A673 (cell line): ENCODE measurements around the gene CNDP1. TPM values are rescaled to one million over a fixed set of nuclear protein-coding genes. Genes with fewer than 3 reads are reported as not detected.

Source experiments
- BruUV-seq: library from RNA; stranded (reverse); fragments of 400-500 nt; replicated peaks from 2 replicates; lab custom pipeline; 2021; lab: Mats Ljungman, UMichigan
- CTCF ChIA-PET: fragments of 300-600 bp; sonication (Branson Sonifier 250); formaldehyde crosslinking; loops from one replicate; lab custom pipeline; 2022; ENCODE audit warnings: antibody characterized with exemption; lab: Charles Lee
- POLR2A ChIA-PET: fragments of 300-600 bp; sonication (Branson Sonifier 250); formaldehyde crosslinking; loops from one replicate; lab custom pipeline; 2022; ENCODE audit warnings: antibody characterized with exemption; ENCODE audit not compliant: low non-redundant PET; lab: Charles Lee
- DNase-seq: peaks from one replicate; pipeline ENCODE4 v3.0.0-alpha.2; 2015; ENCODE audit warnings: low spot score
- H3K27ac ChIP-seq: fragments of 200-600 bp; sonication (generic); 2 replicates; pipeline ENCODE4 v1.5.1; 2016; ENCODE audit warnings: mixed run types, low read depth, mild to moderate bottlenecking, mixed read lengths, antibody characterized with exemption, low read length; ENCODE audit not compliant: poor library complexity, severe bottlenecking
- H3K27me3 ChIP-seq: fragments of 200-600 bp; sonication (generic); replicated peaks from 2 replicates; pipeline ENCODE4 v1.6.1; 2017; ENCODE audit warnings: mixed run types, low read depth, mild to moderate bottlenecking, mixed read lengths, antibody characterized with exemption, low read length; ENCODE audit not compliant: insufficient read depth, poor library complexity
- H3K36me3 ChIP-seq: fragments of 200-600 bp; sonication (generic); 2 replicates; pipeline ENCODE4 v1.6.1; 2016; ENCODE audit warnings: mixed run types, mild to moderate bottlenecking, mixed read lengths, antibody characterized with exemption, low read length; ENCODE audit not compliant: insufficient read depth, poor library complexity, severe bottlenecking
- H3K4me1 ChIP-seq: fragments of 200-600 bp; sonication (generic); 2 replicates; pipeline ENCODE4 v1.6.1; 2017; ENCODE audit warnings: mixed run types, mild to moderate bottlenecking, mixed read lengths, antibody characterized with exemption, low read length; ENCODE audit not compliant: insufficient read depth, poor library complexity, severe bottlenecking
- H3K4me3 ChIP-seq: fragments of 200-600 bp; sonication (generic); 2 replicates; pipeline ENCODE4 v1.5.1; 2016; ENCODE audit warnings: low read depth, mixed run types, mild to moderate bottlenecking, mixed read lengths, low read length; ENCODE audit not compliant: poor library complexity, severe bottlenecking
- H3K9me3 ChIP-seq: fragments of 200-600 bp; sonication (generic); 2 replicates; pipeline ENCODE4 v1.6.1; 2016; ENCODE audit warnings: mixed run types, low read depth, mild to moderate bottlenecking, mixed read lengths, antibody characterized with exemption, low read length; ENCODE audit not compliant: poor library complexity, severe bottlenecking
- EZH2 ChIP-seq: fragments of 200-600 bp; sonication (generic); IDR thresholded peaks from 2 replicates; pipeline ENCODE4 v1.6.1; 2017; ENCODE audit warnings: borderline replicate concordance, low read depth, mild to moderate bottlenecking, mixed read lengths, antibody characterized with exemption, low read length; ENCODE audit not compliant: poor library complexity, severe bottlenecking
- intact Hi-C: fragments of 100-400 bp; cut with micrococcal nuclease; formaldehyde crosslinking; loops from one replicate; pipeline ENCODE4 v1.10.0; 2022; ENCODE audit not compliant: unreplicated experiment
- total RNA-seq: library from RNA; stranded (reverse); gene quantifications from 2 replicates; pipeline ENCODE4 v1.2.3, GENCODE V29; 2021
- TF ChIP-seq, protein P1 (sequence below): fragments of 300-800, 200-600 bp; sonication (generic); conservative IDR thresholded peaks from 2 replicates; pipeline ENCODE4 v1.5.1; 2017; ENCODE audit warnings: low read depth, mild to moderate bottlenecking, antibody characterized with exemption, low read length, moderate library complexity, mixed read lengths

CNDP1 gene
- total RNA-seq, 1 experiment from 2014 or later = not detected

DNA sequence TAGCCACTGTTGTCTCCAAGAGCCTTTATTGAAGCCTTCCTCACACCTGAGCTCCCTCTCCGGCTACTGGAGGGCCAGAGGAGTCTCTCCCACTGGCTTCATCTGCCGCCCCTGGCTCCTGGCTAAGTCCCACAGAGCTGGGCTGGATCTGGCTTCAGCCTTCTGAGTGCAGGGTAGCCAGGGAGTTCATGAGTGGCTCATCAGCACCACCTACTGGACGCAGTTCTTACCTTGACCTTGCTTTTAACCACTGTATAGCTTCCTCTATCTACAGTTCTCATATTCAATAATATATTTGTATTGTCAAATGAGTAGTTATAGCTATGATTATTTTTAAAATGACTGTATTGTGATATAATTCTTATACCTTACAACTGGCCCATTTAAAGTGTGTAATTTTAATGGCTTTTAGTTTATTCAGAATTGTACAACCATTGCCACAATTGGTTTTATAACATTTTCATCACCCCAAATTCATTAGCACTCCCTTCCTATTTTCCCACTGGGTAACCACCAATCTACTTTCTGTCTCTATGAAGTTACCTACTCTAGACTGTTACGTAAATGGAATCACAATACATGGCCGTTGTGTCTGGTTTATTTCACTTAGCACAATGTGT, 17.7 kb downstream of the CNDP1 start:
- peak; percentile 82 for DNase-seq
- Histone ChIP-seq H3K27ac (no peak overlapping the region), H3K9me3 (no peaks in the 10 kb centered on the region), H3K4me1 (no peaks in the 10 kb centered on the region), H3K36me3 (no peaks in the 10 kb centered on the region), H3K4me3 (no peak overlapping the region), H3K27me3 (peaks cover 21% of the 10 kb centered on the region)
- ChIA-PET CTCF (interaction anchor here (0.6 to 1.3 kb wide), 9 partner anchors 27 to 572 kb away, joined by 3 to 14 read pairs (median 4); partner anchors contain the start of gene CNDP2), POLR2A (no interaction called here)
- BruUV-seq = no TSS peak
- TF ChIP-seq EZH2 = no peak
- TF ChIP-seq, protein P1, sequence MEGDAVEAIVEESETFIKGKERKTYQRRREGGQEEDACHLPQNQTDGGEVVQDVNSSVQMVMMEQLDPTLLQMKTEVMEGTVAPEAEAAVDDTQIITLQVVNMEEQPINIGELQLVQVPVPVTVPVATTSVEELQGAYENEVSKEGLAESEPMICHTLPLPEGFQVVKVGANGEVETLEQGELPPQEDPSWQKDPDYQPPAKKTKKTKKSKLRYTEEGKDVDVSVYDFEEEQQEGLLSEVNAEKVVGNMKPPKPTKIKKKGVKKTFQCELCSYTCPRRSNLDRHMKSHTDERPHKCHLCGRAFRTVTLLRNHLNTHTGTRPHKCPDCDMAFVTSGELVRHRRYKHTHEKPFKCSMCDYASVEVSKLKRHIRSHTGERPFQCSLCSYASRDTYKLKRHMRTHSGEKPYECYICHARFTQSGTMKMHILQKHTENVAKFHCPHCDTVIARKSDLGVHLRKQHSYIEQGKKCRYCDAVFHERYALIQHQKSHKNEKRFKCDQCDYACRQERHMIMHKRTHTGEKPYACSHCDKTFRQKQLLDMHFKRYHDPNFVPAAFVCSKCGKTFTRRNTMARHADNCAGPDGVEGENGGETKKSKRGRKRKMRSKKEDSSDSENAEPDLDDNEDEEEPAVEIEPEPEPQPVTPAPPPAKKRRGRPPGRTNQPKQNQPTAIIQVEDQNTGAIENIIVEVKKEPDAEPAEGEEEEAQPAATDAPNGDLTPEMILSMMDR = peak; percentile 83
- intact Hi-C loops = loop anchor here (1.0 to 5.0 kb wide), 3 partner anchors 199 to 520 kb away; no protein-coding TSS in a partner anchor

DNA sequence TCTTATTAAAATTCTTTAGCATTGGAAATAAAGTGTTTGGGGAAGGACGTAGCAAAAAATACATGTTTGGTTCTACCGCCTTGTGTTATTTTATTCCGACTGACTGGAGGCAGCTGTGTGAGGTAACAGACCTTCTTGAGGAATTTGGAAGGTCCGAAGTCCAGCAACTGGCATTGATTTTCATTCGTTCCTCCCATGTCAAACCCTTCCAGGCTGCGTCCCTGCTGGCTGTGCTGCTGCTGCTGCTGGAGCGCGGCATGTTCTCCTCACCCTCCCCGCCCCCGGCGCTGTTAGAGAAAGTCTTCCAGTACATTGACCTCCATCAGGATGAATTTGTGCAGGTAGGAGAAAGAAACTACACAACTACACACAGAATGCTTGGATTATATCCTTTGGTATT, 21.8 kb downstream of the CNDP1 start:
- ChIA-PET POLR2A (no interaction called here), CTCF (no interaction called here)
- Histone ChIP-seq H3K4me3 (no peak overlapping the region), H3K27me3 (peaks cover 21% of the 10 kb centered on the region), H3K36me3 (no peaks in the 10 kb centered on the region), H3K4me1 (no peaks in the 10 kb centered on the region), H3K27ac (no peak overlapping the region), H3K9me3 (no peaks in the 10 kb centered on the region)
- intact Hi-C loops = no loop called here
- BruUV-seq = no TSS peak
- no peak for DNase-seq
- no peak for TF ChIP-seq EZH2

DNA sequence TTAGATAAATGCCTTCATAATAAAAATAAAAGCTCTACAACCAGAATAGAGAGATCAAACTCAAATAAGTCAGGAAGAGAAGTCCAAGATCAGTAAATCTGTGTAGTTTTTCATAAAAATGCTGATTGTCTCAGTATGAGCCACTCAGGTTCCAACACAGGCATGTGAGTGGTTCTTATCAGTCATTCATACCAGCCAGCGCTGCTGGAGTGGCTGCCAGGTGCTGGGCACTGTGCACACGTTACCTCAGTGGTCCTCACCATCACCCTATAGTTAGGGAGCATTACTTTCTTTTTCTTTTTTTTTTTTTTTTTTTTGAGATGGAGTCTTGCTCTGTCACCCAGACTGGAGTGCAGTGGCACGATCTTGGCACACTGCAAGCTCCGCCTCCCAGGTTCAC, 23.8 kb downstream of the CNDP1 start:
- no TSS peak for BruUV-seq
- Histone ChIP-seq H3K4me1 (no peaks in the 10 kb centered on the region), H3K4me3 (no peak overlapping the region), H3K36me3 (no peaks in the 10 kb centered on the region), H3K27ac (no peak overlapping the region), H3K9me3 (no peaks in the 10 kb centered on the region), H3K27me3 (peaks cover 14% of the 10 kb centered on the region)
- CTCF ChIA-PET = no interaction called here
- TF ChIP-seq, protein P1 = no peak
- no peak for TF ChIP-seq EZH2
- POLR2A ChIA-PET = no interaction called here
- DNase-seq = no peak
- intact Hi-C loops = no loop called here
